GM19467 (cell line): Measurements from ENCODE around the gene WSCD2.

Experiments used
- ATAC-seq: cut with Tn5 transposase; IDR thresholded peaks from one replicate; pipeline ENCODE4 v1.9.1; 2021; ENCODE audit warnings: mild to moderate bottlenecking, moderate library complexity; ENCODE audit not compliant: unreplicated experiment

WSCD2 gene

DNA sequence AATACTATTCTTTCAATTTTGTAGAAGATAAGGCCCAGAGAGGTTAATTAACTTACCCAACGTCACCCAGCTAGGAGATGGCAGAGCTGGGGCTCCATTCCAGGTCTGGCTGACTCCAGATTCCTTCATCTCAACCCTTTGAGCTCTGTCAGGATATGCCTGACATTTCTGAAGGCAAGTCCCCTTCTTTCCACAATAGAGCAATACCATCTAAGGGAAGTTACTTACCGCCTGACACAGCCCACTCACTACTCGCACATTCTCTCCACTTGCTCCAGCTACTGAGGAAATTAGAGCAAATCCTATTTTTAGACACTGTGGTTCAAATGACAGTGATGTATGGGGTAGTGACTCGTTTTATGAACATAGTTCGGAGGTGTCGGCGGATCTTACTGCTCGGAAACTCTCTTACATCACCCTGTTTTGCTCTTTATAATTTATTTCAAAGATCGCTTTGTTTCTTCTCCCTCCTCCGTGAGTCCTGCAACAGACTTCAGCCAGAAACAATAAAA, 2.0 kb upstream of the WSCD2 start:
- ATAC-seq, result no peak

DNA sequence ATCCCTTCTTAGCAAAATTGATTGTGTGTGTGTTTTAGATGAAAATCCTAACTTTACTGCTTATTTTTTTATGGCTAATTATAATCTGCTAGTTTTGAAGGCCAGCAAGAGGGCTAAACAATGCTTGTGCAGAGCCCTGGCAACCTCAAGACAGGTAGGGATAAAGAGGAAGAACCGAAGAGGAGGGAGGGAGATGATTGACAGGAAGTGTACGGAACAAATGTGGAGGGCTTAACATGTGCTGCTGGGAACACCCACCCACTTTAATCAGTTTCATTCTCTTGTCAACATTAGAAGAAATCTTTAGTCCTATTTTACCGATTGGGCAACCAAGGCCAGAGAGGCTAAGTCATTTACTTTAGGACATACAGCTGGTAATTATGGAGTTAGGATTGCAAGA, 1.4 kb upstream of the WSCD2 start:
- ATAC-seq, result no peak

DNA sequence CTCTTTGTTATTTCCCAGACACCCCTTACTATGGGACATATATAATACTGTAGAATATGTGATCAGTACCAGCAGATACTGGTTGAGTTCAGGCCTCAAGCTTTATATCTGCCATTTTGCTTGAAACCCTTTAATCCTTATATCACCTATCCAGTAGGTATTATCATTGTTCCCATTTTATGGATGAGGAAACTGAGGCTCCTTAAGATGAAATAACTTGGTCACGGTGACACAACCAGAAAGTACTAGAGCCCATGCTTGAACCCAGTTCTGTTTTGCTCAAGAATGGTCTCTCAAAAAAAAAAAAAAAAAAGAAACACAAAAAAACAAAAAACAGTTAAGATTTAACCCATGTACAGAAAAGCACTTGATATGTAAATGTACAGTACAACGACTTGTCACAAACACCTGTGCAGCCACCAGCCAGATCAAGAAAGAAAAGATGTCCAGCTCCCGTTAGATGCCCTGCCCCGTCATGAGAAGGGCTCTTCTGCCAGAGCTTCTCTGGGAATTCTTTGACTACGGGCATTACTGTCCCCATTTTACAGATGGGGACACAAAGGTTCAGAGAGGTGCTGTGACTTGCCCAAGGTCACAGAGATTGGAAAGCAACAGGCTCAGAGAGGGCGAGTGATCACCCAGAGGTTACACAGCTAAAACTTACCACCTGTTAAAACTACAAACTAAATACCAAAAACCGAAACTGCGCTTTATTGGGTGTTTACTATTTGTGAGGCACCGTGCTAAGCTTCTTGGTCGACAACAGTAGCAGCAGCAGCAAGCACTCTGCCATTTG, 669 bp upstream of the WSCD2 start:
- no peak for ATAC-seq

DNA sequence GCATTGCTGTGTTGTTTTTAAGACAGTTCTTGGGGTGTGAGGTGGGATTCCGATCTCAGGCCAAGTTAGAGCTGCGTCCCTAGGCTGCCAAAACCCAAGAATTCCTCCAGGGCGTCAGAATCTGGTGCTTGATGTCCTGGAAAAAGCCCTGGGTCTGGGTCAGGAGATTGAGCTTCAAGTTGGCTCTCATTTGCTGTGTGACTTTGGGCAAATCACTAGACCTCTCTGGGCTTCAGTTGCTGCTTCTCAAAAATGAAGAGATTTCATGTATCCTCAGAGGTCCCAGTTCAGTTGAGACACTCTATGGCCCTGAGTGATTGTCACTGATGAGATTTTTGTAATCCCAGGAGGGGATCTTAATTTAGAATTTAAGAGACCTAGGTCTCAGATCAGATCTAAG, 1.9 kb downstream of the WSCD2 start:
- no peak for ATAC-seq

DNA sequence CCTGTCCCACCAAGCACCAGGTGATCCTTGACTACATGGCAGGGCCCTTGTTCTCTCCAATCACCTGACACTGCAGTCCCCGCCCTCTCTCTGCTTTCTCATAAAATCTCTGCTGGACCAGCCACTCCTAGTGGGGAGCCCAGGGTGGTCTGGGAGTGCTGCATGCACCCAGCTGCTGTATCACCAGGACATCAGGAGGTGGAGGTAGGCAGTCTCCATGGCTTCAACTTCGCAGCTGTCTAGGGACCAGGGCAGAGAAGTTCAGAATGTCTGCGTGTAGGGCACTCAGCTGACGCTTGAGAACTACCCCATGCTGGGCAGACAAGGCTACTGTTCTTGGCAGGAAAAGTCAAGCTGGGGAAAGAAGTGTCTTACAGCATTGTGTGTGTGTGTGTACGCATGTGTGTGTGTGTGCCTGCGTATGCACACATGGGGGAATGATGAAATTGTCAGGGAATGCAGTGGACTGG, 2.6 kb downstream of the WSCD2 start:
- no peak for ATAC-seq

DNA sequence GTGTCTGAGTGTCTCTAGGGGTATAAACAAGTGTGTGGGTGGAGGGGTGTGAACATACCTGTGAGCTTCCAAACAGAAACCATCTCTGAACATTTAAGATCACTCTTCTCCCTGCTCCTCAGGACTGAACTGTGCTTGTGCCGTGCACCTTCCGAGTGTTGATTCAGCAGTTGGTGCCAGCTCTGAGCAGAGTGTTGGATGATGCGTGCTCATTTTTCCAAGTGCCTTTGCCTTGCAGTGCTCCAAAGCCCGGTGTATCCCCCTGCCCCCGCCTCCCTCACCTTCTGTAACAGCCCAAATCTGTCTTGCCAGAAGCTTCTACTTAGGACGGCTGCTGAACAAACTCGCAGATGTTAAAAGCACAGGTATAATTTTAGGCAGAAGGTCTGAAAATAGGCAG, 4.4 kb downstream of the WSCD2 start:
- ATAC-seq, result no peak

DNA sequence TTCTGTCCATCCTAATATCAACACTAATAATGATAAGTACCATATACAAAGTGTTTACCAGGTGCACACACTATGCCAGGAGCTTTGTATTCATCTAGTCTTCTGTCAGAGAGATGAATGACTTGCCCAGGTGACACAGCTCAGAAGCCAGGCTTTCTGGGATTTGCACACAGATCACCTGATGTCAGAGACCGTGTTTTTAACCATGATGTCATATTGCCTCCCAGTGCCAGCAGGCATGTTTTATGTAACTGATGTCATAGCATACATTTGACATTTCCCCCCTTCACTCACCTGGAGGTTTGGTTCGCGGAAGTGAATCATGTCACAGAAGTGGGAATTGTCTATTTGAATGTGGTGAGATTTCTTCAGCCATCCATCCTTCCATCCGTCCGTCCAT, 5.7 kb downstream of the WSCD2 start:
- ATAC-seq, result no peak

DNA sequence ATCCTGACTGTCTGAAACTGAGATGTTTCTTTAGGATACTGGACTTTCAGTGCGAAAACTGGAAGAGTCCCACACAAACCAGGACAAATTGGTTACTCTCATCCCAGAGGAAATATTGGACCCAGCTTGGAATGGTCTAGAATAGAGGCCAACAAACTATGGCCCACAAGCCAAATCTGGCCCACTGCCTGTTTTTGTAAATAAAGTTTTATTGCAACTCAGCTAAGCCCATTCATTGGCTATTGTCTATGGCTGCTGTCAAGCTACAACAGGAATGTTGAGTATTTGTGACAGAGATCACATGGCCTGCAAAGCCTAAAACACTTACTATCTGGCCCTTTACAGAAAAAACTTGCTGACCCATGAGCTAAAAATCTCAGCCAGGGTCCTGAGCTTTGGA, 6.5 kb downstream of the WSCD2 start:
- ATAC-seq, result no peak

DNA sequence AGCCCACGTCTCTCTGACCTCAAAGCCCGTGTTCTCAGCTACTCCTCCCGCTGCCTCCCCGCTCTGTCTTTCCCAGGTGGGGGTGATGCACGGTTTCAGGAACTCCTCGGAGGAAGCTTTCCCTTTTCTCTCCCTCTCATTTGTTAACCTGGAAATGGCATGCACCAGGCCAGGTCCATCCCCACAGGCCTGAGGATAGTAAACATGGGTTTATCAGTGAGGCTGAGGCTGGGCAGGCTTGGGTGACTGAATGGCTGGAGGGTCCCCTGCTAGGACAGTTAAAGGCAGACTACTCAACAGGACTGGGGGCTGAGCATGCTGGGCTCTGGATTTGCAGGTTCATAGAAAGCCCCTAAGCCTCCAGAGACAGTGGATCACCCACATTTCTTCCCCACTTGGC, 7.6 kb downstream of the WSCD2 start:
- no peak for ATAC-seq

DNA sequence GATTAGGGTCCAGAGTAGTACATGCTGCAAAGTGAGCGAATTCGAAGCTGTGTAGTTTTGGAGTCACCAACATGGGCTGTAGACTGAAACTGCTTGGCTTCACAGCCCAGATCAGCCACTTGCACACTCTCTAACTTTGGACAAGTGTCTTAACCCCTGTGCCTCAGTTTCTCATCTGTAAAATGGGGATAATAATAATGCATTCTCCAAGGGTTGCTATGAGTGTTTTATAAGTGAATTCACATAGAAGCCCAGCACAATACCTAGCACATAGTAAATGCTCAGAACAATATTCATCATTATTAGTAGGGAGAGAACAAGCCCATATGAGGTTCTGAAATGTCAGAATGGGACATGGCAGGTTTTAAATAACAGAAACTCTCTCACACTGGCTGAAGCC, 10.4 kb downstream of the WSCD2 start:
- no peak for ATAC-seq

DNA sequence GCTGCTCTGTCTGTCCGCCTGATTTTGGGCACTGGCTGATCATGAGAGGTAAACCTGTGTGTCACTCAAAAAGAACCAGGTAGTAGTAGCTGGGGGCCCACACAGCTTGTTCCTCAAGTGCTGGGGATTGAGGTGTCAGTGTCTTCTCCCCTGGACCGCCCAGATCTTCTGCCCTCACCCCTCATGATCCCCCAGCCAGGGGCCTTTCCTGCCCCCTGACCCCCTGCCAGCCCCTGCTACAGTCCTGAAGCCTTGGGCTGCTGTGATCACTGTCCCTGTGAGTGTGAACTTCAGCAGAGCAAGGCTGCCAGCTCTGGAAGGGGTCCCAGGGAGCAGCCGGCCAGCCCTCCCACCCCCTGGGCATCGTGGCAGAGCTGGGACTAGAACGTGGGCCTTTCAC, 11.4 kb downstream of the WSCD2 start:
- no peak for ATAC-seq

DNA sequence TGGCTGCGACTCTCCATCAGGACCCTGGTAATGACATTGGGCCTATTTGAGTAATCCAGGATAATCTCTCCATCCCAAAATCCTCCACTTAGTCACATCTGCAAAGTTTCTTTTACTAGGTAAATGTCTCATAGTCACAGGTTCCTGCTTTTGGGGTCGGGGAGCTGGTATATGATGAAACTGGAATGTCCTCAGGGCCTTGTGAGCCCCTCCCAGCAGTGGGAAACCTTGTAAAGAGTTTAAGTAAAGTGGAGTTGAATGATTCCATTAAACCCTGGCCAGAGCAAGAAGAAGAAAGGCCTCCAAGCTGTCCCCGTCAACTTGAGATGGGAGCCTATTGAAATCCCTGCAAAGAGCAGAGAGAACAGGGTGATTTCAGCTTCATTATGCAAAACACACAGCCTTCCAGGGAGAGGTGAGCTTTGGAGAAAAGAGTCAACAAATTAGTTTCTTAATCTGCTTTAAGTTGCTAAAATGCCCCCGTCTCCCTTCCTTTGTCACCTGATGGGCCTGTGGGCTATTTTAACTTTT, 12.6 kb downstream of the WSCD2 start:
- no peak for ATAC-seq

DNA sequence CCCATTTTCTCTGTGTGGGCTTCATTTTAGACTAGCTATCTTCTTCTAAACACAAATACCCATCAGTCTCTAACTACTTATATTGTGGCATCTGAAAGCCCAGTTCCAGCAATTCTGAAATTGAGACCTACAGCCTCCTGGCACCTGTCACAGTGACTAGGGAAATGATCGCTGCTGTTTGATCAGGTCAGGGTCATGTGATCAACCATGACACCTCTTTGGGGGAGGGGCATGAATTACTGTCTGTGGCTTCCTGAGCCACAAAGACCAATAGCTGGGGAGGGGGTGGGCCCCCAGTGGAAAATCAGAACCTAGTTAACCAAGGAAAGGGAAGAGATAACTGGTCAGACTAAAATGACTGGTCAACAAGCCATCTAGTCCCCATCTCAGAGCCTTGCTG, 14.1 kb downstream of the WSCD2 start:
- ATAC-seq, result no peak

DNA sequence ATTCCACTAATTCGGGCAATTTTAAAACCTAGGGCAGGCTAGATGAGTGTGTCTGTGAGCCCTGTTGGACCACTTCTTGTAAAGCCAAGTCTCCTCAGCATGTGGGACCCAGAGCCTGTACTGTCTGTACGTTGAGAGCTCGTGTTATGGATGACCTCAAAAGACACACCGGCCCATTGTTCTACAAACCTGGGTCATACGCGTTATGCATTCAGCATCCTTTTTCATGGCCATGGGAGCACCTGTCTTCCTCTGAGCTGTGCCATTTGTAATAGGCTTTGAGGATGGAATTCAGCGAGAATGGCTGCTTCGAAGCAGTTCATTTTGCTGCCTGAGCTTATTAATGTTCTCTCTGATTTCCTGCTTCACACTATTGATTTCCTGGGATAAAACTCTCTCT, 15.0 kb downstream of the WSCD2 start:
- no peak for ATAC-seq

DNA sequence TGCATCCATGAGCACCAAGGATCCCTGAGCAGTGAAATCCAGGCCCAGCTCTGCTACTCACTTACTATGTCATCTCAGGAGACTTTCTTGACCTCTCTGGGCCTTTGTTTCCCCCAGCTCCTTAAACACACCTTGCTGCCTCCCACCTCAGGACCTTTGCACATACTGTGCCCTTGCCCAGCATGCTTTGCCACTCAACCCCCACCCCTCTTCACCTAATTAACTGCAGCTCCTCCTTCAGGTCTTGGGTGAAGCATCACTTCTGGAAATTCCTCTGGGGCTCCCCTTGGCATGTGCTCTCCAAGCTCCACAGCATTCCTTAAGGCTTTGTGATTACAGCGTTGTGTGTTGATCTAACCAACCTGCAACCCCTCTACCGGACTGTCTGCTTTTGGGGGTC, 15.9 kb downstream of the WSCD2 start:
- no peak for ATAC-seq

DNA sequence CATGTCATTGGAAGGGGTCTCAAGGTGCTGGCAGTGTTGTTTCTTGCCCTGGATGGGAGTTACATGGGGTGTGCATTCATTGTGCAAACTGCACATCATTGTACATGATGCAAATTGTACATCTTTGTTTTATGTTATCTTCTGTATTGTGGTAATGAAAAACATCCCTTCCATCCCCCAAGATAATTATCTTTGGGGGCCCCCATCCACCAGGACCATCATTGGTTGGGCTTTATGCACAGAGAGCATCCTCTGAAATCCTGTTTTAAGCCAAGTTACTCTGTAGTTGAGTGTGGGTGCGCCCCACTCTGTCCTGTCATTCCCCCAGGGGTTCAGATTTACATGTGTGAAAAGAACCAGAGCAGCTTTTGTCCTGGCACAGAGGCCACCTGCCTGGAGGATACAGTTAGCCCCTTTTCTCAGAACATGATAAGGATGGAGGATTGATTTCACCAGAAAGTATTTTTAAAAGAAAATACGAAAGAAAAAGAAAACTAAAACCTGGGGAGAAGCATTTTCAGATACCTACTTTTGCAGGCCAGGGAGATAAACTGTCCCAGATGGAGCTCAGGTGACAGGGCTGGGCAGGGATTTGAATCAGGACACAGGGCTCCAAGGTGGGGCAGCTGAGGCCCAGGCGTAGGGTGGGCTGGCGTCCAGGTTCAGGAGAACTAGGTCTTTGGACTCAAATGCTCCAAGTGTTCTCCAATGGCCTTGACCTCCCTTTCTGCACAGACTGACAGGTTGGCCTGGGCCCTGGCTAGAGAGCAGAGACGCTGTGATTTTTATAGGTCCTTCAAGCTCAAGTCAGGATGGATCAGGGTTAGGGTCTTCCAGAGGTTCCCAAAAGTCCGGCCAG, 17.2 kb downstream of the WSCD2 start:
- no peak for ATAC-seq

DNA sequence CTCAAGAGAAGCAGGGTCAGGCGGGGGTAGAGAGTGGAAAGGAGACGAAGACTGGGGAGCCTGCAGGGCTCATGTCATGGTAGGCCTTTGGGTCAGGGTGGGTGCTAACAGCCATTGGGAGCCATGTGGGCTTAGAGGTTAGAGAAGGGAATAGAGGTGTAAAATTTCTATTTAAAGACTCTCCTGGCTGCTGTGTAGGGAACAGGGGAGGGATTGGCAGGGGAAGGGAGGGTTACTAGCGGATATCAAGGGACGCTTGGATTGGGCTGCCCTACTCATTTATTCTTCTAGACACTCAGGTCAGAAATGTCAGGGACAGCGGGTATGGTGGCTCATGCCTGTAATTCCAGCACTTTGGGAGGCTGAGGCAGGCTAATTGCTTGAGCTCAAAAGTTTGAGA, 18.2 kb downstream of the WSCD2 start:
- no peak for ATAC-seq

DNA sequence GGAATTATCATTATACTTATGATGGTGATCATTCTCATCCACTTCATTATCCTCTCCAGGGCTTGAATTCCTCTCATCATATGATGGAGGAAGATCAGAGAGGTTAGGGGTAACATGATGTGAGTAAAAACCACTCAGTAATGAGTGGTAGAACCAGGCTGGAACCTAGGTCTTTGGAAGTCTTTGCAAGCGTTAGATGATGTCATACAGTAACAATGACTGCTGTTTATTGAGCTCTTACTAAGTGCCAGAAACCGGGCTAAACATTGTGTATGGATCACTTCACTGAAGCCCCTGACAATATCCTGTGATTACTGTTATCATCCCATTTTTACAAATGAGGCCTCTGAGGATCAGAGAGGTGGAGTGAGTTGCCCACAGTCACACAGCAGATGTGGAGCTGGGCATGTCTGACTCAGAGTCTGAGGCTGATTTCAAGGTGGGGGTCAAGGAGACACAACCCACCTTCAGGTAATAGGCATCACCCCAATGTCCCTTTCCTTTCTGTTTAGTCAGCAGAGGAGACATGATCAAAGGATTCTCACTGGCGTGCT, 19.5 kb downstream of the WSCD2 start:
- no peak for ATAC-seq

DNA sequence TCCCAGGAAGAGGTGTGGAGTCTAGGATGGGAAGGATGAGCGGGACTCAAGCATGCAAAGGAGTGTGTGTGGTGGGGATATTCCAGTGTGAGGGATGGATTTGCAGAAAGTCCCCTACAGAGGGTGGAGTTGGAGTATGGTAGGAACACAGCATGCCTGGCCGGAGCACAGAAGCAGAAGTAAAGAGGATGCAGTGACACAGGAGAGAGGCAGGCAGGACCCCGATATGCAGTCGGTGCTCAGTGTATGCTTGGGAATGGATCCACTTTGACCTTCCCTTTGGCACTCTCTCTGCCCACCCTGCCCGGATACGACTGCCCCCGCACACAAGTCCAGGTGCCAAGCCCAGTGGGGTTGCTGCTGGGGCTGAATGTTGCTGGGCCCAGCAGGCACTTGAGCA, 21.3 kb downstream of the WSCD2 start:
- ATAC-seq, result no peak

DNA sequence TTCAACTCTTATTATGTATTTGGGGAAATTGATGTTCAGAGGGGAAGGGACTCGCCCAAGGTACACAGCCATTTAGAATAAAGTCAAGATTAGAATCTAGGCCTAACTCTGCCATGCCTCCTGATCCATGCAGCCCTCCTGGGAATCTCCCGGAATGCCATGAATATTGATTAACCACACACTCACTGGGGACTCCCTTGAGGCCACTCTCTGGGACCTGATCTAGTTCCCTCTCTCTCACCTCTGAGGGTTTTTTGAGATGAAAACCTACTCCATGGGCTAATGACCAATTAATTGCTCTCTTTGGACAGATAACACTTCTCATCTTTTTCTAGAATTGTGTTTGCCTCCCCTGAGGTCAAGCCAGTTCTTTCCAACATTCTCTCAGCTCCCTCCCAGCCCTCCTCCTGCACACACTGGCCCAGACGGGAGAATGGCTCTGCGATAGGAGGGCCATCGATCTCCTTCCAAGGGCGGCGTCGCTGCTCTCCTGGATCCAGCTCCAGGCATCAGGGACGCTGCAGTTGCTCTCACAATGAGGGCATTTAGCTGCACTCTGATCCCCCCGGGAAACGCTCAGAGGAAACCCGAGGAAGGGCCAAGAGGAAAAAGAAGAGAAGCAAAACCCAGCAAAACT, 22.6 kb downstream of the WSCD2 start:
- no peak for ATAC-seq

DNA sequence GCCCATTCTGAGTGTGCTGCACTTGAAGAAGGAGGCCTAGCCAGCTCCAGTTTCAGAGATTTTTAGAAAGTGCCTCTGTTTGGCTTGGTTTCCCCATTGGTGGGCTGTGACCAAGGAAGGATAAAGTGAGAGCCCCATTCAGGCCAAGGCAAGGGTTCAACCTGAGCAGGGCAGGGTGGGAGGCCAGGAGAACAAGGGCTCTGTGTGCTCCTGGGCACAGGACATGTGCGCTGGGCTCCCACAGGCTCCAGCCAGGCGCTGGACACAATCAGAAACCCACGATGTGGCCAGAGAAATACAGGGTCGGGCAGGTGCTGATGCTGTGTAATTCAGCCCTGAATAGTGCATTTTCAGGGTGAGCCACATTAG, 23.1 kb downstream of the WSCD2 start:
- ATAC-seq, result no peak
